Upper lobe of left lung (tissue), 4 donors: Measurements from ENCODE around the gene KIF5B.

Experiments
- POLR2A ChIP-seq, 4 donors: fragments of 450-650 bp; IDR thresholded peaks; one replicate each; pipeline ENCODE4 v1.5.1; 2016 to 2017; ENCODE audit warnings: antibody characterized with exemption in 4 of 4, mild to moderate bottlenecking in 2 of 4
- TF ChIP-seq, protein P1 (sequence below), 6 experiments: fragments of 450-650 bp in 4 of 6; fragments of 200-600 bp in 2 of 6; sonication (generic) in 2 of 6; IDR thresholded peaks; one replicate each; pipeline ENCODE4 v1.5.1; 2016 to 2019; ENCODE audit warnings: antibody characterized with exemption in 6 of 6

DNA sequence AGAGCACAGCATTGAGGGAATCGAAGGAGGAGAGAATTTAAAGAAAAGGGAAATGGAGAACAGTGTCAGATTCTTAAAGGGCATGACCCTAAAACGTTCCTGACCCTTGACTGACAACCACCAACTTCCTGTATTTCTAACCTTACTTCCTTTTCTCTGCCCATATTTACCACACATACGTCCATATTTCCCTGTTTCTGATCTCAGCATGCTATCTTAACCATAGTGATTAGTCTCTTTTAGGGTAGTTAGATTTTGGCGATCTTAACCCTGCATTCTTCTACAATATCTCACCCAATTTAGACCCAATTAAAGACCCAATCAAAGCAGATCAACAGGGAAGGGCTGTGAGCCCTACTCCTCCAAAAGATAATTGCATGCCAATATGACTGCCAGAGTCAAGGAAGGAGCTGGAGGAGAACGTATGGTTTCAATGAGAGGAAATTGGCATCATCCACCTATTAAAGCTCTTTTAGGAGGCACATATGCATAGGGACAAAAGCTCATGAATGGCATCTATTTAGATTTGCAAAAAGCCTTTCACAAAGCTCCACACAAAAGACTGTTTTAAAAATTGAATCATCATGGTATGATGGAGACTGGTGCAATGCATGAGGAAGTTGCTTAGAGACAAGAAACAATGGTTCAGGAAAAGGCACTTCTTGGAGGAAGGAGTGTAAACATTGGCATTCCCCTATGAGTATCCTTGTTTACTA, 78.6 kb downstream of the KIF5B start:
- TF ChIP-seq, protein P1, sequence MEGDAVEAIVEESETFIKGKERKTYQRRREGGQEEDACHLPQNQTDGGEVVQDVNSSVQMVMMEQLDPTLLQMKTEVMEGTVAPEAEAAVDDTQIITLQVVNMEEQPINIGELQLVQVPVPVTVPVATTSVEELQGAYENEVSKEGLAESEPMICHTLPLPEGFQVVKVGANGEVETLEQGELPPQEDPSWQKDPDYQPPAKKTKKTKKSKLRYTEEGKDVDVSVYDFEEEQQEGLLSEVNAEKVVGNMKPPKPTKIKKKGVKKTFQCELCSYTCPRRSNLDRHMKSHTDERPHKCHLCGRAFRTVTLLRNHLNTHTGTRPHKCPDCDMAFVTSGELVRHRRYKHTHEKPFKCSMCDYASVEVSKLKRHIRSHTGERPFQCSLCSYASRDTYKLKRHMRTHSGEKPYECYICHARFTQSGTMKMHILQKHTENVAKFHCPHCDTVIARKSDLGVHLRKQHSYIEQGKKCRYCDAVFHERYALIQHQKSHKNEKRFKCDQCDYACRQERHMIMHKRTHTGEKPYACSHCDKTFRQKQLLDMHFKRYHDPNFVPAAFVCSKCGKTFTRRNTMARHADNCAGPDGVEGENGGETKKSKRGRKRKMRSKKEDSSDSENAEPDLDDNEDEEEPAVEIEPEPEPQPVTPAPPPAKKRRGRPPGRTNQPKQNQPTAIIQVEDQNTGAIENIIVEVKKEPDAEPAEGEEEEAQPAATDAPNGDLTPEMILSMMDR (IDR thresholded peaks at IDR 0.05): no peak
- TF ChIP-seq POLR2A (IDR thresholded peaks at IDR 0.05): no peak
